ENCODE data around the gene B4GALT5. TPM values are rescaled to one million over a fixed set of nuclear protein-coding genes. Genes with fewer than 3 reads are reported as not detected.

B4GALT5 gene
- polyA plus RNA-seq, 1 experiment = 32.5 TPM

- ChIA-PET CTCF (interaction anchor here (0.6 kb wide), 1 partner anchor 52 kb away, joined by 7 read pairs; no protein-coding TSS in a partner anchor), POLR2A (no interaction called here)
- no peak for TF ChIP-seq CTCF (IDR thresholded peaks at IDR 0.05; ENCODE audit: low read depth, low read length)
- Histone ChIP-seq H3K27ac (ENCODE audit: low read depth, low read length) (no peak overlapping the region), H3K4me3 (ENCODE audit: low read depth, low read length) (peak overlapping the region; percentile 81), H3K9me3 (ENCODE audit: control insufficient read depth, insufficient read depth, low read length) (no peaks in the 10 kb centered on the region; the same call in 1 of the 2 replicates), H3K27me3 (ENCODE audit: control insufficient read depth, insufficient read depth, low read length) (no peaks in the 10 kb centered on the region)
- DNase-seq (ENCODE audit: low read depth, low spot score) = no peak
Measured at GRCh38 chr20:49712646-49712995, 1.1 kb downstream of the B4GALT5 start.

- CTCF ChIA-PET = no interaction called here
- TF ChIP-seq CTCF (IDR thresholded peaks at IDR 0.05; ENCODE audit: low read depth, low read length) = no peak
- Histone ChIP-seq H3K27me3 (ENCODE audit: control insufficient read depth, insufficient read depth, low read length) (no peaks in the 10 kb centered on the region), H3K27ac (ENCODE audit: low read depth, low read length) (no peak overlapping the region), H3K4me3 (ENCODE audit: low read depth, low read length) (peak overlapping the region; percentile 81), H3K9me3 (ENCODE audit: control insufficient read depth, insufficient read depth, low read length) (no peaks in the 10 kb centered on the region; the same call in 1 of the 2 replicates)
- no peak for DNase-seq (ENCODE audit: low read depth, low spot score)
- POLR2A ChIA-PET = no interaction called here
Measured at GRCh38 chr20:49712118-49712517, 1.6 kb downstream of the B4GALT5 start.

GRCh38 chr20:49711667-49711987 is 2.1 kb downstream of the B4GALT5 start:
- CTCF ChIA-PET = no interaction called here

GRCh38 chr20:49710971-49711666 is 2.6 kb downstream of the B4GALT5 start:
- POLR2A ChIA-PET = interaction anchor here (0.7 kb wide), 1 partner anchor 79 kb away, joined by 6 read pairs; no protein-coding TSS in a partner anchor
- no peak overlapping the region for H3K27ac ChIP-seq (ENCODE audit: low read depth, low read length)
- CTCF ChIA-PET = interaction anchor here (0.6 to 0.7 kb wide), 2 partner anchors 16 to 234 kb away, joined by 3 to 4 read pairs; no protein-coding TSS in a partner anchor
- TF ChIP-seq CTCF (IDR thresholded peaks at IDR 0.05; ENCODE audit: low read depth, low read length) = no peak
- H3K4me3 ChIP-seq (ENCODE audit: low read depth, low read length) = no peak overlapping the region
- H3K9me3 ChIP-seq (ENCODE audit: control insufficient read depth, insufficient read depth, low read length) = no peaks in the 10 kb centered on the region; the same call in 1 of the 2 replicates
- no peak for DNase-seq (ENCODE audit: low read depth, low spot score)
- H3K27me3 ChIP-seq (ENCODE audit: control insufficient read depth, insufficient read depth, low read length) = no peaks in the 10 kb centered on the region

More at GRCh38 chr20:49711667-49711987, 2.1 kb downstream of the B4GALT5 start:
- no peak for TF ChIP-seq CTCF (IDR thresholded peaks at IDR 0.05; ENCODE audit: low read depth, low read length)
- H3K27me3 ChIP-seq (ENCODE audit: control insufficient read depth, insufficient read depth, low read length) = no peaks in the 10 kb centered on the region
- POLR2A ChIA-PET = interaction anchor here (0.7 kb wide), 1 partner anchor 78 kb away, joined by 6 read pairs; no protein-coding TSS in a partner anchor
- no peak overlapping the region for H3K27ac ChIP-seq (ENCODE audit: low read depth, low read length)
- no peak for DNase-seq (ENCODE audit: low read depth, low spot score)
- peak overlapping the region; percentile 81; the same call in 1 of the 2 replicates for H3K4me3 ChIP-seq (ENCODE audit: low read depth, low read length)
- H3K9me3 ChIP-seq (ENCODE audit: control insufficient read depth, insufficient read depth, low read length) = no peaks in the 10 kb centered on the region; the same call in 1 of the 2 replicates

GRCh38 chr20:49707118-49707517 is 6.6 kb downstream of the B4GALT5 start:
- CTCF ChIA-PET = no interaction called here
- H3K9me3 ChIP-seq (ENCODE audit: control insufficient read depth, insufficient read depth, low read length) = no peaks in the 10 kb centered on the region
- H3K27me3 ChIP-seq (ENCODE audit: control insufficient read depth, insufficient read depth, low read length) = no peaks in the 10 kb centered on the region
- no peak overlapping the region for H3K4me3 ChIP-seq (ENCODE audit: low read depth, low read length)
- TF ChIP-seq CTCF (IDR thresholded peaks at IDR 0.05; ENCODE audit: low read depth, low read length) = no peak
- no peak overlapping the region for H3K27ac ChIP-seq (ENCODE audit: low read depth, low read length)
- no peak for DNase-seq (ENCODE audit: low read depth, low spot score)
- POLR2A ChIA-PET = no interaction called here
